KOPT-K1 (cell line): ENCODE results near the gene GMIP.
A peak's percentile ranks its signal among the peaks of the same experiment; 100 is the strongest.
"Not testable (repeated sequence)": the region's sequence is repeated elsewhere in the genome, so short reads cannot be mapped to it uniquely, and the experiment has no call there.

Experiments
- H3K27ac ChIP-seq: fragments of 200-600 bp; sonication (generic); 2 replicates; pipeline ENCODE4 v1.5.1; 2016; ENCODE audit warnings: antibody characterized with exemption, mild to moderate bottlenecking, low read depth, low read length; ENCODE audit not compliant: poor library complexity, severe bottlenecking
- H3K36me3 ChIP-seq: fragments of 200-600 bp; sonication (generic); 2 replicates; pipeline ENCODE4 v1.5.1; 2017; ENCODE audit warnings: antibody characterized with exemption, mild to moderate bottlenecking, low read length, moderate library complexity; ENCODE audit not compliant: insufficient read depth
- H3K9me3 ChIP-seq: fragments of 200-600 bp; sonication (generic); 2 replicates; pipeline ENCODE4 v1.5.1; 2017; ENCODE audit warnings: antibody characterized with exemption, low read length, mild to moderate bottlenecking; ENCODE audit not compliant: insufficient read depth, poor library complexity, severe bottlenecking

The GMIP gene

GRCh38 chr19:19643158-19644053, at the start of gene GMIP:
Gene GMIP, minus strand, starts transcription at chr19:19643657. Its CDS starts 128 bp downstream, at chr19:19643529.
- Histone ChIP-seq H3K36me3 (peaks cover 54% of the 10 kb centered on the region), H3K27ac (peak within 1 kb of the TSS; percentile 75), H3K9me3 (no peaks in the 10 kb centered on the region)

- Histone ChIP-seq H3K27ac (no peak overlapping the region), H3K36me3 (peaks cover 8% of the 10 kb centered on the region), H3K9me3 (peaks cover 20% of the 10 kb centered on the region)
Observed at GRCh38 chr19:19691683-19692082, 48.2 kb upstream of the GMIP start.

- Histone ChIP-seq H3K9me3 (peaks cover 45% of the 10 kb centered on the region), H3K36me3 (peaks cover 16% of the 10 kb centered on the region)
- H3K27ac ChIP-seq: not testable (repeated sequence)
Observed at GRCh38 chr19:19689023-19689422, 45.6 kb upstream of the GMIP start.

GRCh38 chr19:19687090-19687489, 43.6 kb upstream of the GMIP start:
- H3K9me3 ChIP-seq: peaks cover 65% of the 10 kb centered on the region
- H3K27ac ChIP-seq: no peak overlapping the region
- peaks cover 36% of the 10 kb centered on the region for H3K36me3 ChIP-seq

GRCh38 chr19:19686580-19686979, 43.1 kb upstream of the GMIP start:
- peaks cover 41% of the 10 kb centered on the region for H3K36me3 ChIP-seq
- H3K27ac ChIP-seq: no peak overlapping the region
- H3K9me3 ChIP-seq: peaks cover 65% of the 10 kb centered on the region

GRCh38 chr19:19686119-19686518, 42.7 kb upstream of the GMIP start:
- Histone ChIP-seq H3K36me3 (peaks cover 45% of the 10 kb centered on the region), H3K9me3 (peaks cover 66% of the 10 kb centered on the region)
- H3K27ac ChIP-seq: not testable (repeated sequence)

GRCh38 chr19:19679176-19680073, 36.0 kb upstream of the GMIP start:
- H3K27ac ChIP-seq: no peak overlapping the region
- H3K36me3 ChIP-seq: peaks cover 100% of the 10 kb centered on the region
- H3K9me3 ChIP-seq: peaks cover 100% of the 10 kb centered on the region

GRCh38 chr19:19677579-19677978, 34.1 kb upstream of the GMIP start:
- H3K27ac ChIP-seq: no peak overlapping the region
- peaks cover 100% of the 10 kb centered on the region for H3K36me3 ChIP-seq
- H3K9me3 ChIP-seq: peaks cover 100% of the 10 kb centered on the region

- Histone ChIP-seq H3K9me3 (peaks cover 95% of the 10 kb centered on the region), H3K27ac (no peak overlapping the region), H3K36me3 (peaks cover 97% of the 10 kb centered on the region)
Observed at GRCh38 chr19:19674315-19674714, 30.9 kb upstream of the GMIP start.

- peaks cover 82% of the 10 kb centered on the region for H3K36me3 ChIP-seq
- H3K9me3 ChIP-seq: peaks cover 80% of the 10 kb centered on the region
- no peak overlapping the region for H3K27ac ChIP-seq
Observed at GRCh38 chr19:19672816-19673215, 29.4 kb upstream of the GMIP start.

GRCh38 chr19:19670070-19670551, 26.7 kb upstream of the GMIP start:
- H3K36me3 ChIP-seq: peaks cover 55% of the 10 kb centered on the region
- H3K27ac ChIP-seq: peak overlapping the region; percentile 89
- H3K9me3 ChIP-seq: peaks cover 53% of the 10 kb centered on the region

GRCh38 chr19:19668230-19669012, 25.0 kb upstream of the GMIP start, which contains the start of gene ZNF101:
Gene ZNF101, plus strand, starts transcription at chr19:19668839. Its CDS starts 125 bp downstream, at chr19:19668964.
- H3K36me3 ChIP-seq: peaks cover 38% of the 10 kb centered on the region
- H3K9me3 ChIP-seq: peaks cover 36% of the 10 kb centered on the region
- peak within 1 kb of the TSS; percentile 89 for H3K27ac ChIP-seq

- H3K9me3 ChIP-seq, H3K27ac ChIP-seq: not testable (repeated sequence)
- H3K36me3 ChIP-seq: peaks cover 17% of the 10 kb centered on the region; the same call in 1 of the 2 replicates
Observed at GRCh38 chr19:19665420-19665948, 22.0 kb upstream of the GMIP start.
